ENCODE results near the gene PRR15. TPM values are rescaled to one million over a fixed set of nuclear protein-coding genes. Genes with fewer than 3 reads are reported as not detected.

PRR15 gene
- total and polyA plus RNA-seq, 2 of the 4 experiments (the other 2 are of a cell fraction): not detected

- Histone ChIP-seq H3K9me3 (ENCODE audit: control insufficient read depth, insufficient read depth, low read length) (peaks cover 2% of the 10 kb centered on the region), H2AK9ac (replicated peaks; ENCODE audit: low read depth, low read length, poor library complexity) (no peak overlapping the region), H3K79me1 (ENCODE audit: low read depth in 1 of 2, low read length in 2 of 2) (no peaks in the 10 kb centered on the region), H3K23ac (ENCODE audit: low read depth, low read length) (no peak overlapping the region), H3K18ac (ENCODE audit: low read depth, low read length) (no peak overlapping the region), H3K4me3 (ENCODE audit: insufficient read depth, low read depth, low read length) (no peak overlapping the region), H2BK120ac (ENCODE audit: low read depth, low read length) (no peak overlapping the region), H2AFZ (replicated peaks; ENCODE audit: low read length, poor library complexity) (no peak overlapping the region), H4K91ac (ENCODE audit: insufficient read depth, low read depth, low read length) (no peak overlapping the region), H3K36me3 (ENCODE audit: control insufficient read depth, insufficient read depth, low read length) (no peaks in the 10 kb centered on the region), H3K56ac (ENCODE audit: extremely low read depth, insufficient read depth, low read length) (no peak overlapping the region), H3K4me1 (ENCODE audit: control insufficient read depth, insufficient read depth, low read length) (no peaks in the 10 kb centered on the region), H4K8ac (ENCODE audit: low read depth in 2 of 2, low read length in 2 of 2) (no peak overlapping the region), H3K27me3 (ENCODE audit: control insufficient read depth, insufficient read depth, low read length) (no peaks in the 10 kb centered on the region), H3K27ac (ENCODE audit: insufficient read depth, low read length) (no peak overlapping the region), H2BK20ac (ENCODE audit: low read depth, low read length) (no peak overlapping the region), H3K14ac (replicated peaks; ENCODE audit: low read depth, low read length) (no peak overlapping the region), H2AK5ac (ENCODE audit: low read depth, low read length) (no peak overlapping the region), H4K5ac (ENCODE audit: low read depth, low read length) (no peak overlapping the region), H3K4ac (ENCODE audit: low read depth, low read length) (no peak overlapping the region), H3K9ac (ENCODE audit: low read depth, low read length) (no peak overlapping the region), H4K20me1 (ENCODE audit: insufficient read depth, low read length) (no peaks in the 10 kb centered on the region), H2BK15ac (ENCODE audit: low read depth, low read length) (no peak overlapping the region), H3K4me2 (ENCODE audit: low read depth, low read length) (no peak overlapping the region), H2BK5ac (ENCODE audit: low read depth, low read length, poor library complexity, severe bottlenecking) (no peak overlapping the region), H3K9me1 (ENCODE audit: insufficient read depth, low read length) (no peaks in the 10 kb centered on the region)
- in situ Hi-C loops (cut with MboI; ENCODE audit: low sequenced_read_pairs) (no loop called here), dilution Hi-C loops (cut with HindIII; ENCODE audit: low sequenced_read_pairs, unreplicated experiment) (no loop called here), intact Hi-C loops (cut with micrococcal nuclease) (no loop called here)
- ATAC-seq (ENCODE audit: low read depth) (no peak), DNase-seq (no peak)
- TF ChIP-seq BHLHE40 (IDR thresholded peaks at IDR 0.05; ENCODE audit: low read depth, low read length): no peak
- TF ChIP-seq RAD21 (IDR thresholded peaks at IDR 0.05; ENCODE audit: low read length): no peak
- TF ChIP-seq MXI1 (IDR thresholded peaks at IDR 0.05; ENCODE audit: borderline replicate concordance, low read depth, low read length): no peak
- no peak for TF ChIP-seq CTCF (conservative IDR thresholded peaks at IDR 0.05; ENCODE audit: low read depth, low read length)
- WGBS, 2 experiments (ENCODE audit: extremely low coverage in 2 of 2, insufficient read length in 1 of 2): no CpG with 5 or more reads among the region's 2 CpGs
- POLR2A ChIA-PET (ENCODE audit: unreplicated experiment): no interaction called here
- CTCF ChIA-PET: no interaction called here
- BruUV-seq (replicated peaks): no TSS peak
Observed at GRCh38 chr7:29523728-29524127, 39.9 kb upstream of the PRR15 start.
